ENCODE measurements around the gene SLC5A6.

- TF ChIP-seq CTCF (IDR thresholded peaks at IDR 0.05) (no peak), EP300 (IDR thresholded peaks at IDR 0.05; ENCODE audit: low read depth) (no peak)
Observed at GRCh38 chr2:27231921-27232320, 19.9 kb upstream of the SLC5A6 start.

All from transverse colon (tissue), 3 donors.